D721Med (cell line): ENCODE results near the gene RETREG2.

ENCODE experiments used
- DNase-seq: peaks from one replicate; pipeline ENCODE4 v3.0.0; 2011; ENCODE audit warnings: low spot score; ENCODE audit not compliant: insufficient read length
- FAIRE-seq: peaks from 2 replicates; lab custom pipeline; 2011; peaks lifted over from hg19 to GRCh38; lab: Jason Lieb, UNC
- TF ChIP-seq, protein P1 (sequence below): IDR thresholded peaks from 2 replicates; pipeline ENCODE4 v1.5.1; 2012; ENCODE audit warnings: mild to moderate bottlenecking, control low read depth; ENCODE audit not compliant: insufficient read depth; ENCODE audit errors: missing control alignments

RETREG2 gene

DNA sequence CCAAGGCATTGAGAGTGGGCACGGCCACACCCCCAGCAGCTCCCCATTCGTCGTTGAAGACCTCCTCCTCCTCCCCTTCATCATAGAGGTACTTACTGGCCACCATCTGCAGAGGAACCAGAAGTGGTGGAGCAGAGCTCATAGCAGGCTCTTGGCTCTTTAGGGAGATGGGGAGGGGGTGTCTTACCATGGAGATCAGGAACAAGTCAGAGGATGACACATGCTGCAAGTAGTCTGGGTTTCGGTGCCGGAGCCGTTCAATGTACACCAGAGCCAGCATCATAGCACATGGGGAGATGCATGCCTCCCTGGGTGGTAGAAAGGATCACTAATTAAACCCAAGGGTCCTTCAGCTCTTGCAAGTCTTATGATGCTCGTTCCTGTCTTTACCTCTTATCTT is 3.3 kb upstream of the RETREG2 start:
- no peak for FAIRE-seq
- DNase-seq: no peak
- TF ChIP-seq, protein P1, sequence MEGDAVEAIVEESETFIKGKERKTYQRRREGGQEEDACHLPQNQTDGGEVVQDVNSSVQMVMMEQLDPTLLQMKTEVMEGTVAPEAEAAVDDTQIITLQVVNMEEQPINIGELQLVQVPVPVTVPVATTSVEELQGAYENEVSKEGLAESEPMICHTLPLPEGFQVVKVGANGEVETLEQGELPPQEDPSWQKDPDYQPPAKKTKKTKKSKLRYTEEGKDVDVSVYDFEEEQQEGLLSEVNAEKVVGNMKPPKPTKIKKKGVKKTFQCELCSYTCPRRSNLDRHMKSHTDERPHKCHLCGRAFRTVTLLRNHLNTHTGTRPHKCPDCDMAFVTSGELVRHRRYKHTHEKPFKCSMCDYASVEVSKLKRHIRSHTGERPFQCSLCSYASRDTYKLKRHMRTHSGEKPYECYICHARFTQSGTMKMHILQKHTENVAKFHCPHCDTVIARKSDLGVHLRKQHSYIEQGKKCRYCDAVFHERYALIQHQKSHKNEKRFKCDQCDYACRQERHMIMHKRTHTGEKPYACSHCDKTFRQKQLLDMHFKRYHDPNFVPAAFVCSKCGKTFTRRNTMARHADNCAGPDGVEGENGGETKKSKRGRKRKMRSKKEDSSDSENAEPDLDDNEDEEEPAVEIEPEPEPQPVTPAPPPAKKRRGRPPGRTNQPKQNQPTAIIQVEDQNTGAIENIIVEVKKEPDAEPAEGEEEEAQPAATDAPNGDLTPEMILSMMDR: no peak

DNA sequence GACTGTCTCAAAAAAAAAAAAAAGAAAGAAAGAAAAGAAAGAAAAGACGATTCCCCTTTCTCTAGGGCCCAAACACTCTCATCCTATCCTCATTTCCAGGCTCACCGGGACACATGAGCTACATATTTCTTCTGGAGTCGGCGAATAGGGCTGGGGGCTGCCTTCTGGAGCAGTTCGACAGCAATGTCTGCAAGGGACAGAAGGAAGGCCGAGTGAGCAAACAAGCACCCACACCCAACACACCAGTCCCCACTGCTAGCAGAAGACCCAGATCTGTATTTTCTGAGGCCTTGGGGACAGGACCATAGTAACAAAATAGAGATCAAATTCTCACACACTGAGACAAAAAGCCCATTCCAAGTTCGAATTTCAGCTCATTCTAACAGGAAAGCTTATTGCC is 2.6 kb upstream of the RETREG2 start:
- no peak for FAIRE-seq
- TF ChIP-seq, protein P1: no peak
- DNase-seq: no peak

DNA sequence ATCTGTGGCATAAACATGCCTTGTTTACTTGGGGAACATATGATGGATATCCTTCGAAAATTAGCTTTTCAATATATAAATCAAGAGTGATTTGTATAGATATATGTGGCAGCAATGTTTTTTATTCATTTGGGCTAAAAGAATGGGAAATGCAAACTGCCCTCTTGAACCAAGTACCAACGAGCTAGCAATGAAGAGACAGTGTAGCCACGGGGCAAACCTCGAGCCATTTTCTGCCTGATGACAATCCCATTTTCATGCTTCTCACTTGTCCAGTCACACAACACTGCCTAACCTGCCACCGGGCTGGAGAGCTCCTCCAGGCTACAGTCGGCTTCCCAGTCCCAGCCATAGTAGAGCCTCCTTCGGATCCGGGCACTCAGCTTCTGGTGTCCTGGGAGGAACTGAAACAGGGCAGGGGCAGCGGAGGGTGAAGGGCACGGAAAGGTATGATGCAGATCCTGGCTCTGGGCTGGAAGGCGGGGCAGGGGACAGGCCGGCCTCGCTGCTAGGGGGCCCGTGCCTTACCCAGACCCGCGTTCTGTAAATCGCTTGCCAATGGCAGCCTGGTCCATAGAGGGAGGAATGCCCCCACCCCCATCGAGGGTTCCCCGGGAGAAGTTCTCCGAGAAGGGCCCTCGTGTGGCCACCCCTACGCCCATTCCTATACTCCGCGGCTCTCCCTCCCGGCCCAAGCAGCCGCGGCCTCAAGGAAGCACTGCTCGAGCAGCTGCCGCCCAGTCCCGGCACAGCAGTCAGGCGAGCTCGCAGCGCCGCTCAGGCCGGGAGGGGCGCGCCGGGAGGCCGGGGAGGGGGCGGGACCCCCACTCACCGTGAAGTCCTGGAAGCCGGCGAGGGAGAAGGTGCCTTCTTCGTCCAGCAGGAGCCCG is 1.9 kb upstream of the RETREG2 start:
- DNase-seq (no peak), FAIRE-seq (no peak)
- TF ChIP-seq, protein P1: no peak

DNA sequence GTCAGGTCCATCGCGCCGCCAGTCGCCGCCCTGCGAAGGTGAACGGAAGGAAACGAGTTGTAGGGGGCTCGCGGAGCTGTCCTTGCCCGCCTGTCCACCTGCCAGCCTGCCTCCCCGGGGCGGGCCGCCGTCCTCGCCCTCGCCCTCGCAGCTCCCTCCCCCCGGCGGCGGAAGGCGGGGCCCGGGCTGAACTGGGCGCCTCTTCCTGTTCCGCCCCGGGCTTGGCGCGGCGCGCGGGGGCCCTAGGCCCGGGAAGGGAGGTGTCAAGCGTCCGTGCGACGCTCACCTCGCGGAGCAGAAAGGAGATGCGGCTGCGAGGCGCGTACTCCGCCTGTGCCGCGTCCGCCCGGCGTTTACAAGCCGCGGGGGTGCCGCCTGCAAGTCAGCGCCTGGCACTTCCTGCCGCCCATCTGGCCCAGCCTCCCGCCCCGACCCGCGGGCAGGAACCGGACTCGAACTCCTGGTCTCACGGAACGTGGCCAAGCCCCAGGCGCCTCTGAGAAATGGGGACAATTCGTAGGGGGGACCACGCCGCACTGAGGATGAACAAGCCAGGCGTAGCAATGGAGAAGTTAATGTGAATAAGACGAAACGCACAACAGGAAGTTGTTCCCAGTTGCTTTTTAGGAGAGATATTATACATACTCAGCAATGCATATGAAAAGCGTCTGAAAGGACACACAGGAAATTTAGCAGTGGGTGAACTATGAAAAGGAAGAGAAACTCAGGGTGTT is 1.1 kb upstream of the RETREG2 start, which contains the start of gene CNPPD1:
Gene CNPPD1 (minus strand): TSS at position 108 of the 734 bp plus-strand sequence. CDS start 97 bp downstream, at position 11.
- no peak for FAIRE-seq
- TF ChIP-seq, protein P1: no peak

DNA sequence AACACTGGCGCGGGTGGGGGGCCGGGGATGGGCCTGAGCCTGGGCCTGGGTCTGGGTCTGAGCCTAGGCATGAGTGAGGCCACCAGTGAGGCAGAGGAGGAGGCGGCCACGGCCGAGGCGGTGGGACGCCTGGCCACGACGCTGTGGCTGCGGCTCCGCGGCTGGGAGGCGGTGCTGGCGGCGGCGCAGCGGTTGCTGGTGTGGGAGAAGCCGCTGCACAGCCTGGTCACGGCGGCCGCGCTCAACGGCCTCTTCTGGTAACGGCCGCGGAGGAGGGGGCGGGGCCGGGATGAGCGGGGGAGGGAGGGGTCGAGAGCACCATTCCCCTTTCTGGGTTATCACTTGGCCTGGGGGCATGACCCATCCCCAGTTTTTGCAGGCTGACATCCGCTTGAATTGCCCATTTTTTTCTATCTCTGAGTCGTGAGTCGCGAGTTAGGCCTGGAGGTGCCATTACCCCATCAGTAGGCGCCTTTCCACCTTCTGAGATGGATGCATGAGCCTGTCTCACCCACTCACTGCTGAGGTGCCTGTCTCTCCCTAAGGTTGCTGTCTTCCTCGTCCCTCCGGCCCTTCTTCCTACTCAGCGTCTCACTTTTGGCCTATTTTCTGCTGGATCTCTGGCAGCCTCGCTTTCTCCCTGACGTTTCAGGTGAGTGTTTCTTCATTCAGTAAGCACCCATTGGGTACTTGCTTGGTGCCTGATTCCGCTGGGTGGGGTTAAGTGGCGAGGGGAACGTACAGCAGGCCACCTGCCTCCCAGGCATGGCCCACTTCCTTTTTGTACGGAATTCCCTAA is 501 bp downstream of the RETREG2 start:
- TF ChIP-seq, protein P1: no peak
- FAIRE-seq (no peak), DNase-seq (no peak)

More for the DNA sequence above, 1.1 kb upstream of the RETREG2 start, which contains the start of gene CNPPD1:
- peak; percentile 77 for DNase-seq

DNA sequence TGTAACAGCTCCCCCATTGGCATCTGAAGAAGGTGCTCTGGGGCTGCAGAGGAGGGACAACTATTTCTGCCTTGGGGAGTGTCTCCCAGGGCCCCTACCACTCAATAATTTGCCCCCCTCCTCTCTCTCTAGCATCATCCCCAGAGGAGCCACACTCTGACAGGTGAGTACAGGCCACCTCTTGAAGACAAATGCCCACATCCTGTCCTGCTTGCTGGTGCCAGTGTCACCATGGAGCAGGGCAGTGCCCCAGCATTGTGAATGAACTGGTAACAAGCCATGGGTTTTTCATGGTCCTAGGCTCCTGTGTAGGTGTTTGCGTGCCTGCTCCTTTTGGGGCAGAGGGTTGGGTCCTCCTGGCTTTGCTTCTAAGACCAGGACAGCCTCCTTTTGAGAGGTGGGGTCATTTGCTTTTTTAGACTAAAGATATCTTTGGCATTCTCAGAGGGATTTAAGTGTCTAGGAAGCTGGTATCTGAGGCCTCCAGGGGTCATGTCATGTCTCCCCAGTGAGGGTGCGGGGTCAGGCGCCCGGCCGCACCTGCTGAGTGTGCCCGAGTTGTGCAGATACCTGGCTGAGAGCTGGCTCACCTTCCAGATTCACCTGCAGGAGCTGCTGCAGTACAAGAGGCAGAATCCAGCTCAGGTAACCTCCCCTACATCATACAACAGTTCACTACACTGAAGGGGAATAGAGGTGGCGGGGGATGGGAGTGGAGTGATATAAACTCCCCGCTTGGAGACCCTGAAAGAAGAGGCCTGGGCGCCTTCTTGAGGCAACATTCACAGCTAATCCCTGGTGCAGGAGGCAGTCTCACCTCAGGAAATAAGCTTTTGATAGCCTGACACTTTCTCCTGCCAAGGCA is 1.8 kb downstream of the RETREG2 start:
- TF ChIP-seq, protein P1: no peak
- FAIRE-seq (no peak), DNase-seq (no peak)
